Gastroesophageal sphincter (tissue), 4 donors: ENCODE measurements around the gene VPS13D. TPM values are rescaled to one million over a fixed set of nuclear protein-coding genes. Genes with fewer than 3 reads are reported as not detected.

ENCODE experiments used
- ATAC-seq: fragments of 150-250 bp; one replicate; pipeline ENCODE4 v1.9.1; 2016; ENCODE audit warnings: mild to moderate bottlenecking, moderate library complexity
- H3K27ac ChIP-seq, 4 donors: fragments of 200-600 bp; sonication (generic) in 3 of 4; 1 replicate in 3 of 4; 2 replicates in 1 of 4; pipeline ENCODE4 v1.5.1; 2016 to 2019
- H3K27me3 ChIP-seq: fragments of 200-600 bp; sonication (generic); one replicate; pipeline ENCODE4 v1.5.1; 2019
- H3K36me3 ChIP-seq, 2 donors: fragments of 200-600 bp; sonication (generic); one replicate each; pipeline ENCODE4 v1.5.1; 2019; ENCODE audit warnings: control low read depth in 1 of 2
- H3K4me1 ChIP-seq, 3 donors: fragments of 200-600 bp; sonication (generic); 1 replicate in 2 of 3; 2 replicates in 1 of 3; pipeline ENCODE4 v1.5.1; 2016 to 2019; ENCODE audit warnings: control low read depth in 2 of 3
- H3K4me3 ChIP-seq, 2 donors: fragments of 200-600 bp; sonication (generic); one replicate each; pipeline ENCODE4 v1.5.1; 2019; ENCODE audit warnings: mild to moderate bottlenecking in 1 of 2, moderate library complexity in 1 of 2
- H3K9me3 ChIP-seq, 3 donors: fragments of 200-600 bp; sonication (generic); one replicate each; pipeline ENCODE4 v1.5.1; 2017 to 2019; ENCODE audit warnings: control low read depth in 2 of 3
- EP300 ChIP-seq: sonication (generic); formaldehyde crosslinking; IDR thresholded peaks from one replicate; pipeline ENCODE4 v1.6.1; 2017; ENCODE audit warnings: antibody characterized with exemption, mild to moderate bottlenecking
- POLR2A ChIP-seq, 2 donors: fragments of 450-650 bp; IDR thresholded peaks; one replicate each; pipeline ENCODE4 v1.6.1; 2017; ENCODE audit warnings: antibody characterized with exemption in 2 of 2, mild to moderate bottlenecking in 2 of 2, moderate library complexity in 1 of 2
- POLR2AphosphoS5 ChIP-seq: sonication (generic); formaldehyde crosslinking; IDR thresholded peaks from one replicate; pipeline ENCODE4 v1.6.1; 2017; ENCODE audit warnings: antibody characterized with exemption
- WGBS, 2 donors: methylation state at CpG; one replicate each; pipeline ENCODE4 v1.1.5; 2018; ENCODE audit warnings: low coverage in 1 of 2; 5-methylcytosine and 5-hydroxymethylcytosine counted together
- total RNA-seq, 4 donors: library from RNA; depleted of rRNA; stranded (reverse); fragments of >200 nt; gene quantifications; one replicate each; pipeline ENCODE4 v1.1.0, GENCODE V29; 2016
- TF ChIP-seq, protein P1 (sequence below), 4 experiments: fragments of 200-600 bp in 2 of 4; fragments of 450-650 bp in 2 of 4; sonication (generic) in 1 of 4; IDR thresholded peaks; one replicate each; pipeline ENCODE4 v1.5.1; 2017 to 2019; ENCODE audit warnings: antibody characterized with exemption in 4 of 4, mild to moderate bottlenecking in 2 of 4, moderate library complexity in 2 of 4

Gene VPS13D
- total RNA-seq, 4 donors from 2014 or later = 62.3 to 95.5 (median 81.5) TPM

- Histone ChIP-seq H3K4me3 (no peak overlapping the region), H3K4me1 (peaks cover 14 to 87% (median 31%) of the 10 kb centered on the region in 3 donors)
Observed at GRCh38 chr1:12435639-12436344, 206.0 kb downstream of the VPS13D start.

GRCh38 chr1:12436345-12436658, 206.5 kb downstream of the VPS13D start:
- Histone ChIP-seq H3K36me3 (peaks cover 0 to 9% of the 10 kb centered on the region in 2 donors), H3K4me1 (peaks cover 14 to 86% (median 31%) of the 10 kb centered on the region in 3 donors), H3K27me3 (no peaks in the 10 kb centered on the region), H3K4me3 (no peak overlapping the region), H3K27ac (peak overlapping the region; percentile 18 to 83 (median 66)), H3K9me3 (no peaks in the 10 kb centered on the region)
- TF ChIP-seq POLR2A (IDR thresholded peaks at IDR 0.05) (no peak), EP300 (no peak), POLR2AphosphoS5 (no peak)
- TF ChIP-seq, protein P1, sequence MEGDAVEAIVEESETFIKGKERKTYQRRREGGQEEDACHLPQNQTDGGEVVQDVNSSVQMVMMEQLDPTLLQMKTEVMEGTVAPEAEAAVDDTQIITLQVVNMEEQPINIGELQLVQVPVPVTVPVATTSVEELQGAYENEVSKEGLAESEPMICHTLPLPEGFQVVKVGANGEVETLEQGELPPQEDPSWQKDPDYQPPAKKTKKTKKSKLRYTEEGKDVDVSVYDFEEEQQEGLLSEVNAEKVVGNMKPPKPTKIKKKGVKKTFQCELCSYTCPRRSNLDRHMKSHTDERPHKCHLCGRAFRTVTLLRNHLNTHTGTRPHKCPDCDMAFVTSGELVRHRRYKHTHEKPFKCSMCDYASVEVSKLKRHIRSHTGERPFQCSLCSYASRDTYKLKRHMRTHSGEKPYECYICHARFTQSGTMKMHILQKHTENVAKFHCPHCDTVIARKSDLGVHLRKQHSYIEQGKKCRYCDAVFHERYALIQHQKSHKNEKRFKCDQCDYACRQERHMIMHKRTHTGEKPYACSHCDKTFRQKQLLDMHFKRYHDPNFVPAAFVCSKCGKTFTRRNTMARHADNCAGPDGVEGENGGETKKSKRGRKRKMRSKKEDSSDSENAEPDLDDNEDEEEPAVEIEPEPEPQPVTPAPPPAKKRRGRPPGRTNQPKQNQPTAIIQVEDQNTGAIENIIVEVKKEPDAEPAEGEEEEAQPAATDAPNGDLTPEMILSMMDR (IDR thresholded peaks at IDR 0.05) = no peak
- WGBS, 2 donors = 66 to 100% methylated on average over 2 of the region's 2 CpGs
- ATAC-seq = no peak

More at GRCh38 chr1:12435639-12436344, 206.0 kb downstream of the VPS13D start:
- 59 to 90% methylated on average over 2 to 6 of the region's 8 CpGs for WGBS, 2 donors
- Histone ChIP-seq H3K27ac (peak overlapping the region; percentile 18 to 83 (median 66)), H3K27me3 (no peaks in the 10 kb centered on the region), H3K9me3 (no peaks in the 10 kb centered on the region), H3K36me3 (peaks cover 0 to 6% of the 10 kb centered on the region in 2 donors)
- ATAC-seq = no peak
- TF ChIP-seq, protein P1 (IDR thresholded peaks at IDR 0.05) = no peak
- TF ChIP-seq EP300 (no peak), POLR2AphosphoS5 (no peak), POLR2A (IDR thresholded peaks at IDR 0.05) (no peak)

- peak overlapping the region in 3 of 4 donors; percentile 72 to 83 (median 72) for H3K27ac ChIP-seq
- ATAC-seq = no peak
Observed at GRCh38 chr1:12436817-12437599, 207.2 kb downstream of the VPS13D start.

GRCh38 chr1:12437629-12438028, 207.8 kb downstream of the VPS13D start:
- Histone ChIP-seq H3K4me3 (no peak overlapping the region), H3K9me3 (no peaks in the 10 kb centered on the region), H3K36me3 (peaks cover 0 to 12% of the 10 kb centered on the region in 2 donors), H3K27ac (peak overlapping the region; percentile 3 to 83 (median 72)), H3K4me1 (peaks cover 14 to 72% (median 29%) of the 10 kb centered on the region in 3 donors), H3K27me3 (no peaks in the 10 kb centered on the region)
- no peak for TF ChIP-seq POLR2AphosphoS5
- no peak for ATAC-seq
- WGBS, 2 donors = 63 to 70% methylated on average over 2 of the region's 2 CpGs

More at GRCh38 chr1:12436817-12437599, 207.2 kb downstream of the VPS13D start:
- Histone ChIP-seq H3K9me3 (no peaks in the 10 kb centered on the region), H3K27me3 (no peaks in the 10 kb centered on the region), H3K4me1 (peaks cover 14 to 79% (median 31%) of the 10 kb centered on the region in 3 donors), H3K36me3 (peaks cover 0 to 9% of the 10 kb centered on the region in 2 donors), H3K4me3 (no peak overlapping the region)
- TF ChIP-seq EP300 (no peak), POLR2AphosphoS5 (no peak), POLR2A (IDR thresholded peaks at IDR 0.05) (no peak)
- TF ChIP-seq, protein P1 (IDR thresholded peaks at IDR 0.05) = no peak
- 88 to 95% methylated on average over 3 to 4 of the region's 12 CpGs for WGBS, 2 donors

- peaks cover 14 to 64% (median 21%) of the 10 kb centered on the region in 3 donors for H3K4me1 ChIP-seq
Observed at GRCh38 chr1:12438349-12438924, 208.6 kb downstream of the VPS13D start.

More at GRCh38 chr1:12438349-12438924, 208.6 kb downstream of the VPS13D start:
- TF ChIP-seq POLR2A (IDR thresholded peaks at IDR 0.05) (no peak), POLR2AphosphoS5 (no peak), EP300 (no peak)
- TF ChIP-seq, protein P1 (IDR thresholded peaks at IDR 0.05) = no peak
- peak; percentile 42 for ATAC-seq
- Histone ChIP-seq H3K9me3 (no peaks in the 10 kb centered on the region), H3K27ac (peak overlapping the region; percentile 3 to 83 (median 72)), H3K27me3 (no peaks in the 10 kb centered on the region), H3K4me3 (no peak overlapping the region), H3K36me3 (peaks cover 0 to 15% of the 10 kb centered on the region in 2 donors)
- WGBS, 2 donors = 47 to 59% methylated on average over 6 to 7 of the region's 7 CpGs
